ENCODE measurements around the gene ATG13.
"Not testable (repeated sequence)": the region's sequence is repeated elsewhere in the genome, so short reads cannot be mapped to it uniquely, and the experiment has no call there.

The ATG13 gene

DNA sequence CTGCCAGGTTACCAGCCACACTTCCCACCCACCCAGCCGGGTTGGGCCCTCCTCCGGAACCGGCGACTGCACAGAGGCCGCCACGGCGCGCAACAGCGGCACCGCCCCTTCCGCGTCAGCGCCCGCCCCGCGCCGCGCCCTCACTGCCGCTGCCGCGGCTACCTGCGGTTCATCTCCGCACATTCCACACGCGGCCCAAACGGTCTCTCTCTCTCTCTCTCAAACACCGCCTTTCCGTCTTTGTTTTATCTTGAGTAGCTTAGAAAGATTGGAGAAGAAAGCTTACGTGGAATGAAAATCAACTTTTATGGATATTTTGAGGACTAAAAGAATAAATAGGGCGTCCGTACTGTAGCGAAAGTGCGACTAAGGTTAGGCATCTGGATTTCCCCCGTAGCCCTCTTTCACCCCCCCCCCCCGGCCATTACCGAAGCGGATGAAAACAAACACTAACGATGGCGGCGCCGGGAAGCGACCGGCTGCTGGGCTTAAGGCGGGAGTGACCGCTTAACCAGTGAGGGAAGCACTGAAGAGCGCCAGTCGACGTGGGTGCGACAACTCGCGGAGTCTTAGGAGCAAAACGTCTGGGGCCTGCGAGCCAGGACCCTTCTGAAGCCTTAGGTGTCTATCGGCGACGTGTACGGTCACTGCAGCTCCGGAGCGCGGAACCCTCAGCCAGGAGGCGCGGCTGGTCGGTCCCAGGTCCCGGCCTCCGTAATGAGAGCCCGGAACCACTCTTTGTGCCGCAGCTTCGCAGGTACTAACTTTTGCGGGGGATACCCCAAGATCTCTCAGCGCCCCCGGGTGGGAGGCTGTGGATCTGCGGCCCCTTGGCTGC, at the start of gene ATG13, which contains the start of gene HARBI1:
ATG13 (plus strand) TSS at position 420 of the 838 bp plus-strand sequence. CDS start 26,739 bp downstream, outside the sequence.
HARBI1 (minus strand) TSS at position 94 of the 838 bp plus-strand sequence. CDS start 990 bp downstream, outside the sequence.
- DNase-seq = peak; percentile 95

DNA sequence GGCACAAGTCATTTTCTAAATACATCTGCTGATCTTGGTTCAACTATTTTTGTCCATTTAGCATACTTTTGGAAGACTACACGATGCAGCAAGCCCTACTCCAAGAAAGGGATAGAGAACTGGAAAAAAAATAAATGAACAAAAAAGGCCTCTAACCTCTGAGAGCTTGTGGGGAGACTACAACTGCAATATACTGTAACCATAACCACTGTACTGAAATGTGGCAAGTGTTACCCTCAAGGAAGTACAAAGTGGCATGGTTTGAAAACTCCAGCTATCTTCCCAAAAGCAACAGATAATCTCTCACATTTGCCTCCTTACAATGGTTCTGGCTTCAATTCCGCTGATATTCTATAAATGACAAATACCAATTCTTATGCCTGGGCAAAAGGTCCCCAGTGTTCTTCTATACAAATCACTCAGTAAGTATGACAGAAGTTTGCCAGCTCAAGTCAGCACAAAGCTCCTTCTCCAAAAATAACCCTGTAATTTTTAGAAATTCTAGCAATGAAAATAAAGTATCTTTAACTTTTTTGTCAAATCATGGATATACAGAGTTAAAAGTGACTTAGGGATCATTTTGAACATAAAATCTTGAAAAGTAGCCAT, 46.5 kb upstream of the ATG13 start:
- DNase-seq = no peak

DNA sequence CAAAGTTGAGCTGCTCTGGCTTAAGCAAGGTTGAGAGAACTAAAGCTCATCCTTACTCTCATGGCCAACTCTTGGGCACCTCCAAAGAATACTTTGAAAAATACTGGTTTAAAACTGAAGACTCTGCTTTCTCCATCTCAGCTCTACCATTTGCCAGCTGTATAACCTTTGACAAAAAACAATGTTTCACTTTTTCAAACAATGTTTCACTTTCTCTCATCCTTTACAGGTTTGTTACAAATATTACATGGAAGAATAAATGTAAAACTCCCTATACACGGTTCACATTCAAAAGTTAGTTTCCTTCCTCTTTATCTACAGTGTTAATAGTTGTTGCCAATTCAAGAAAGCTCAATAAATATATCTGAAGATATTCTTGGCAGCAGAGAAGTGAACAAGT, 42.7 kb upstream of the ATG13 start:
- DNase-seq = no peak

DNA sequence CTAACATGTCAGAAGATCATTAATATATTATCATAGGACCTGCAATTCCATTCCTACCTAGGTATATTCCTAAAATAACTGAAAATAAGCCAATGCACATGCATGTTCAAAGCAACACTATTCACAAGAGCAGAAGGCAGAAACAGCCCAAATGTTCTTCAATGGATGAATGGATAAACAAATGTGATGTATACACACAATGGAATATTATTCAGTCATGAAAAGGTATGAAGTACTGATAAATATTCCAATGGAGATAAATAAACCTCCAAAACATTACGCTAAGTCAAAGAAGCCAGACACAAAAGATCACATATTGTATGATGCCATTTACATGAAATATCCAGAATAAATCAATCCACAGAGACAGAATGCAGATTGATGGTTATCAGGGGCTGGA, 40.3 kb upstream of the ATG13 start:
- no peak for DNase-seq

DNA sequence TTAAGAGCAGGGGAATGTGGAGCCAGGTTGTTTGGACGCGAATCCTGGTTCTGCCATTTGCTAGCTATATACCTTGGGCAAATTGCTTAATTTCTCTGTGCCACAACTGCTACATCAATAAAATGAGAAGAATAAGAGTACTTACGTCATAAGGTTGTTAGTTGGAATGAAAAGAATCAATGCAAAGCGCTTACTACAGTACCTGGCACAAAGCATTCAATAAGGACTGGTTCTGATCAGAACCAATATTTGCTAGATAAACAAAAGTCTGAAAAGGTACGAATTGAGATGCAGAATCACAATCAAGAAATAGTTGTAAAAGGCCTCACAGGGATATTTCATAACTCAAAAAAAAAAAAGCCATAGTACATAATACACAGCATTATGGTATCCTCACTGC, 34.8 kb upstream of the ATG13 start:
- DNase-seq = no peak

DNA sequence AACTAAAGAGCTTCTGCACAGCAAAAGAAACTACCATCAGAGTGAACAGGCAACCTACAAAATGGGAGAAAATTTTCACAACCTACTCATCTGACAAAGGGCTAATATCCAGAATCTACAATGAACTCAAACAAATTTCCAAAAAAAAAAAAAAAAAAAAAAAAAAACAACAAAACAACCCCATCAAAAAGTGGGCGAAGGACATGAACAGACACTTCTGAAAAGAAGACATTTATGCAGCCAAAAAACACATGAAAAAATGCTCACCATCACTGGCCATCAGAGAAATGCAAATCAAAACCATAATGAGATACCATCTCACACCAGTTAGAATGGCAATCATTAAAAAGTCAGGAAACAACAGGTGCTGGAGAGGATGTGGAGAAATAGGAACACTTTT, 33.8 kb upstream of the ATG13 start:
- not testable (repeated sequence) for DNase-seq

DNA sequence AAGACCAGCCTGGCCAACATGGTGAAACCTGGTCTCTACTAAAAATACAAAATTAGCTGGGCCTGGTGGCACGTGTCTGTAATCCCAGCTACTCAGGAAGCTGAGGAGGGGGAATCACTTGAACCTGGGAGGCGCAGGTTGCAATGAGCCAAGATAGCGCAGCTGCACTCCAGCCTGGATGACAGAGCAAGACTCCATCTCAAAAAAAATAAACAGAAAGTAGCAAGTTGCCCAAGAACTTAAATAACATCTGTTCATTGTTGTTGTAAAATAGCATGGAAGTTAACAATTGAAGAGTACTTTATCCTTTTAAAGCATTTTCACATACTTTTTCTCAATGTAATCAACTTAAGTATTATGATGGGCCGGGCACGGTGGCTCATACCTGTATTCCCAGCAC, 29.2 kb upstream of the ATG13 start:
- DNase-seq = no peak

DNA sequence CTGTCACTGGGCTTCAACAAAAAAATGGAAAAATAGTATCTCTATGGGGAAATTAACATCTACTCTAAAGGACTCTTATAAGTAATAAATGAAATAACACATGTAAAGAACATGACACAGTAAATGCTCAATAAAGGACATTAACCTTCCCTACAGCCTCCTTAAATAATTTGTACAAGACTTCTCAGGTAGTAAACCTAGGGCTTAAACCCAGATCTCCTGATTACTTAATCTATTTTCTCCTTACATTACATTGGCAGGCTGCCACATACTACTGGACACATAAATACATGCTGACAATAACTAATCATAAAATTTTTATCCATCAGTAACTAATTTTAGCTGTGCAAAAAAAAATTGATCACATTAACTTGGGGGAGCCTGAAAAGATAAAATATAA, 28.4 kb upstream of the ATG13 start:
- no peak for DNase-seq

DNA sequence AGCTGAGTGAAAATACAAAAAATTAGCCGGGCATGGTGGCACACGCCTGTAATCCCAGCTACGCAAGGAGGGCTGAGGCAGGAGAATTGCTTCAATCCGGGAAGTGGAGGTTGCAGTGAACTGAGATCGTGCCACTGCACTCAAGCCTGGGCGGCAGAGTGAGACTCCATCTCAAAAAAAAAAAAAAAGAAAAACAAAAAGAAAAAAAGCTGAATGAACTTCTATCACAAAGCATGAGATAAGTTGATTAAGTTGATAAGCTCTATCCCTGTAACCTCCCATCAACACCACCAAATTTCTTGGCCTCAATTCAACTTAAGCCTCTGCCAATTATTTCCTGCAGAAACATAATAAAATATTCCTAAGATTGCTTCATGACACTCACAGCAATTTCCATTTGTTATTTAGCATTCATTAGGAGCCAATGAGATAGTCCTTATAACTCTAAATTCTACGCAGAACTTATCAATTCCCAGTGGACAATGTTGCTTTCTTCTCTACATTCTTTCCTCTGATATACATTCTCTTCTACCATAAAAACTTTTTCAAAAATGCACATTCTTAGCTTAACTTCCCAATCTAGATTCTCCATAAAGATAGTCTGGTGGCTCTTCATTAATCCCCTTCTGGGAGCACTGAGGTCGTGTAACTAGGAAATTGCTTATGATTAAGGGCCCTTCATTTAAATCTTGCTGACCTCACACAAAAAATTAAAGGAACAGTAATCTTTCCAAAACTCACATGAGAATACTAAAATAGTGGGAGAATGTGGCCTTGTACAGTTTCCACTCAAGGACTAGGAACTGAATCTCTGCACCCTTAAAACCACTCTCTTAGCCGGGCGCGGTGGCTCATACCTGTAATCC, 26.4 kb upstream of the ATG13 start:
- DNase-seq = no peak

DNA sequence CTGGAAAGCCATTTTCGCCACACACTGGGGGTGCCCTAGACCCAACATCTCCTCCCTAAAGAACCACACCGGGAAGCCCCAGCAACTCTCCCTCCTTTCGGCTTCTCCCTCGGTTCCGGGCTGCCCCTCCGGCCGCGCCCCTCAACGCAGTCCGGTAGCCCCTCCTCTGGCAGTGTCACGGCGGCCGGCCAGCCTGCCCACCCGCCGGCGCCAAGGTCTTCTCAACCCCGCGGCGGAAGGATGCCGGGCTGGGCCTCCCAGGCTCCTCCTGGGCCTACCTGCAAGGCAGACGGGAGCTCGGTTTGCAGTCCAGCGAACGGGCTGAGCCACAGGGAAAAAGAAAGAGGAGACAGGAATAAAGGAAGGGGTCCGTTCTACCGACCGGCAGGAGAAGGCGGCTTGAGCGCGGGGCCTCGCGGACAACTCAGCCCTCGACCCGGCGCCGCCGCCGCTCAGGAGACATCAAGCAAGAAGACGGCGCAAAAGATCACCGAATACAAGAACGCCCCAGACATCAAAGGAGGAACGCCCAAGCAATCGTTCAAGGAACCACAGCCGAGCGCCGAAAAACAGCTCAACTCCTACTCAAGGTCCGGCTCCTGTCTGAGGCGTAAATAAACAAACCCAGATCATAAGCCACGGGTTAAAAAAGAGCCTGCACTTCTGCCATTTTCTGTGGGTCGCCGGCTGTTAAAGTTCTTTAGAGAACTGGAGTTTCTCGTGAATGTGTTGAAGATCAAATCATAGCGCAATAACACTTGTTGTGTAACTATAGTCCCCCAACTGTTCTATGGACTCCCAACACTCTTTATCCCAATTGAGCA, 23.6 kb upstream of the ATG13 start, which contains the start of gene AMBRA1:
AMBRA1 (minus strand) TSS at position 474 of the 824 bp plus-strand sequence. CDS start 45,643 bp downstream, outside the sequence.
- peak; percentile 90 for DNase-seq

DNA sequence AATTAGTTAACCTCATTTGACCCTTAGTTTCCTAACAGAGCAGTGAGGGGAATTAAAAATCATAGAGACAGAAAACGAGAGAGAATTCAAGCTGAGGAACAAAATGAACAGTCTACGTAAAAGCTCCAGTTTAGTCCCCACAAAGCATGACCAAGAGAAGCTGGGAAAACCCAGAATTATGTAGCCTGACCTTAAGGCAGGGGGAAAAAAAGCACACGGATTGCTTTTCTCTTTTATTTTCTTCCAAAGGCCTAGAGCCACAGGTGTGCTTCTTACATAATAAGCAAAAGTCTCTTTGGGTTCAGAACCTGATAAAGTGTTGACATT, 23.0 kb upstream of the ATG13 start:
- DNase-seq = peak; percentile 67

DNA sequence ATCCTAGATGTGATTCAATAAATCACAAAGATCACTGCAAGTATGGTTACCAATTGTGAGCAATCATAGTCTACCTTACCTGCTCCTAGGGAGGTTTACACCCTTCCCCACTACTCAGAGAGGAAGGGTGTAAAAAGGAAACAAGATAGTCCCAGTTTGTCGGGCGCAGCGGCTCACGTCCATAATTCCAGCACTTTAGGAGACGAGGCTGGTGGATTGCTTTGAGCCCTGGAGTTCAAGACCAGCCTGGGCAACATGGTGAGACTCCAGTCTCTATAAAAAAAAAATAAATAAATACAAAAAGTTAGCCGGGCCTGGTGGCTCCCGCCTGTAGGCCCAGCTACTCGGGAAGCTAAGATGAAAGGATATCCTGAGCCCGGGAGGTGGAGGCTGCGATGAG, 22.6 kb upstream of the ATG13 start:
- DNase-seq = no peak

DNA sequence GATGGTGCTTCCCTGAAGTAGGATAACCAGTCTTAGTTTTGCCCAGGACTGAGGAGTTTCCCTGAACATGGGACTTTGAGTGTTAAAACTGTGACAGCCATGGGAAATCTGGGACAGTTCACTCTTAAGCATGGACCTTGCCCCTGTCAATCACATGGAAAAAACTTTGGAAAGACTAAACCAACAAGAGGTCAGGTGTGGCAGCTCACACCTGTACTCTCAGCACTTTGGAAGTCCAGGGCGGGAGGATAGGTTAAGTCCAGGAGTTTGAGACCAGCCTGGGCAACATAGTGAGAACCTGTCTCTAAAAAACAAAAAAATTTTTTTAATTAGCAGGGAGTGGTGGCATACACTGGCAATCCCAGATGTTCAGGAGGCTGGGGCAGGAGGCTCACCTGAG, 20.2 kb upstream of the ATG13 start:
- no peak for DNase-seq

DNA sequence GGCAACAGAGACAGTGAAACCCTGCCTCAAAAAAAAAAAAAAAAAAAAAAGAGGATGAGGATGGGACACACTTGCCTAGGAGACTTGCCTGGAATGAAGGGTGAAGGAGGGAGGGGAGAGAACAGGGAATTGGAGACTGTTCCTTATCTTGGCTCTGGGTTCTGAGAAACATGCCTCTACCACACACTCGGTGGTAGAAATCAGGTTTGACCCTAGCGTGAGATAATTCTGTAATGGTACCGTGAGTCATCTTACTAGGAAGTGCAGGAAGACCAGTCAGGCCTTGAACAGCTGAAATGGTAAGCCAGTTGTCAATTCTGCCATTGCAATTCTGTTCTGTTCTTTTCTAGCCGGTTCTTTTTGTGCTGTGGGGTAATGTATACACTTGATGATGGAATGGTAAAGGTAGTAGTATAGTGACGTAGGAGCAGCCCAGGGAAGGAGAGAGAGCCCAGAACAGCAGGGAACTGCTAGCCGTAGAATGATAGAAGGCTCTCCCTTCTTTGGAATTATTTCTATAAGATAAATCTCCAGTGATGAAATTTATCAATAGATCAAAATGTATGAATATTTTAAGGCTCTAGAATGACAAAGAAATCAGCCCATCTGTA, 19.6 kb upstream of the ATG13 start:
- DNase-seq = no peak

DNA sequence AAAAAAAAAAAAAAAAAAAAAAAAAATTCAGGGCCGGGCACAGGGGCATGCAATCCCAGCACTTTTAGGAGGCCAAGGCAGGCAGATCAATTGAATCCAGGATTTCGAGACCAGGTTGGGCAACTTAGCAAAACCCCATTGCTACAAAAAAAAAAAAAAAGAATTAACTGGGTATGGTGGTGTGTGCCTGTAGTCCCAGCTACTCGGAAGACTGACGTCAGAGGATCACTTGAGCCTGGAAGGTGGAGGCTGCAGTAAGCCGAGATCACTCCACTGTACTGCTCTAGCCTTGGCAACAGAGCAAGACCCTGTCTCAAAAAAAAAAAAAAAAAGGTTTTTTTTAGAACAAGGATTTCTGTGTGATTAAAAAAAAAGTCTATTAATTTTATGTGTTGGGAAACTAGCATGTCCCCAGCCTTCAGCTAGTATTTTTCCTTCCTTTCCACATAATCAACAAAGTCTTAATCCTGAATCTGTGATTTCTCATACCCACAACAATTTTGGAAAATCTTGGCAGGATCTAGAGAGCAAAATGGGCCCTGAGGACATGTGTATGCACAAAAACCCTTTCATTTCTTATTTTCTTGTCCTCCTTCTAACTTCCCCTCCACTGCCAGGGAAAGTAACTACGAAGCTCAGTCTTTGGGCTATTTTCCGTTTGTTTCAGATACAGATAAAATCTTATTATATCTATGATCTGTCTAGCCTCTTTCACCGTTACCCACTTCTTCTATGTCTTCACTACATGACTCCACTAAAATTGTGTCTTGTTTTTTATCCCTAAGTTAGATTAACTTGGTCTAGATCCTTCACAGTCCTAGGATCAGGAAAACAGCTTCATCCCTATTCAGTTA, 17.8 kb upstream of the ATG13 start:
- no peak for DNase-seq

DNA sequence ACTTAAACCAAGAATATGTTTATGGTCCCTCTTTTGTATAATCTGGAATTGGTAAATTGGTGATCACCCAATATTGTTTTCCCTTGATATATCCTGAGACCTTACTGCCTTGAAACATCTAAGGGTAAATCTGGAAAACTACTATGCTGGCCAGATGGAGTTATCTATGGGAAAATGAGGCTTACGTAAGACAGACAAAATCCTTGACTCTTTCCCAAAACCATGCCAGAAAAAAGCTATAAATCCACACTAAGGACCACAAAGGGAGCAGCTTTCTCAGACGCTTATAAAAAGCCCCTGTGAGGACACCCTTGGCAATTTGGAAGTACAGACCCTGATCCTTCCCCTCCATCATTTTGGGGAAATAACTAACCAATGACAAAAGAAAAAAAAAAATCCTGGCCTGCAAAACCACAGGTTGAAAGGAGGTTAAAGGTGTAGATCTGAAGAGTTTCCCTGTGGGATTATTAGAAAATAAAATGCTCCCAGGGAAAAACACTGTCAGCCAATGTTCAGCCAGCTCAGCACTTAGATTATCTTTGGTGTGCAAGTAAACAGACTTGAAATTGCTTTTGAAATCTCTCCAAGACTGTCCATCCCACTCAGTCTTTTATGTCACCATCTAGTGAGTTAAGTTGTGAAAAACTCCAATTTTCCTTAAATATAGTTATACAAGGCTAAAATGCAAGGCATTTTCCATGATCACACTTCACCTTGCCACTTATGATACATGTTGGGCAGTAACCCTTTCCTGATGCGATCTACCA, 17.0 kb upstream of the ATG13 start:
- no peak for DNase-seq

DNA sequence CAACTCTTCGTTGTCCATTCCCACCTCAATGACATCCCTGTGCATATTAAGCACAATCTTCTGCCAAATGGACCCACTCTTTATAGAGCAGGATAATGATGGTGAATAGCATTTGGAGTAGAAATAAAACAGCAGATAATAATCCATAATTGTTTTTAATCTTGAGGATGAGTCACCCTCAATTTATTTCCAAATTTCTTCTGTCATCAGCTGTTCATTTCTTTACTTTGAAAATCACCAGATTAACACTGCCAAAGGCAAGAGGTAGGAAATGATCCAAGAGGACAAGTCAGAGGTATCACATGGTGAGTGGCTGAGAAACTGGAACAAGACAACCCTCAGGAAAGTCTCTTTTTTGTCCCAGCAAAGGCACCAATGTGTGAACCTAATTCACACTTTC, 16.2 kb upstream of the ATG13 start:
- peak; percentile 31 for DNase-seq

DNA sequence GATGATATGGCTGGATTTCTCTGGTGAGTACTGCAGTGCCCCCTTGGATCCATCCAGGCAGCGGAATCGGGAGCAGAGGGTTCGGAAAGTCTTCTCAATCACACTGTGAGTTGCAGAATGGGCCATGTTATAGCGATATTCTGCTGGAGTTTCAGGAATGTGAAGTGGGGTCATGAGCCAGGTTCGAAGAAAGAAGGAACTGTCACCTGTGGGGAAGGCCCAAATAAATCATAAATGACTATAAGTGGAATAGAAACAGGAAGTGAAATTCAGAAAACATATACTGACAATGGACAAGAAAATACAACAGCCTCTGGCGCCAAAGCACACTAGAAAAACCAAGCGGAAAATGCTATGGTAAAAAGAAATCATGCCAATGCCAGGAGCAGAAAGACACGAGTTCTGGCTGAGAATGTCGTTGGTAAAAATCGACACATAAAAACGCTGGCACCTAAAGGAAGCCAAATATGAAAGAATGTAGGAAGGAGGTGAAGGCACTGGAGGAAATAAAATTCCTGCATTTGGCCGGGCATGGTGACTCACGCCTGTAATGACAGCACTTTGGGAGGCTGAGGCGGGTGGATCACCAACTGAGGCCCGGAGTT, 13.5 kb upstream of the ATG13 start:
- DNase-seq = no peak

DNA sequence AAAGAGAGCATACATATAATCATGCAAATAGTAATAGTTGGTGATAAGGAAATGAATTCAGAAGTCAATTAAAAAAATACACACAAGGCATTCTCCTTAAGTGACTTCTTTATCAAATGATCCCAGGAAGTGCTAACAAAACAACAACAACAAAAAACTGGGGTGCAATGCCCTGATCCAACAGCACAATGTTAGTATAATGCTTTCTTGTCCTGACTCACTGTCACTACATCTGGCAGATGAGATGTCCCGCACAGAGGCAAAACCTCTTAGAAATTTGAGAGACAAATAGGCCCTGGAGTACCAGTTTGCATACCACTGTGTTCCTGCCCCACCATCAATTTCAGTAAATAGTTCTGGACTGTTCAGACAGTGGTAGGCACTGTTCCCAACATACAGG, 12.6 kb upstream of the ATG13 start:
- DNase-seq = no peak

DNA sequence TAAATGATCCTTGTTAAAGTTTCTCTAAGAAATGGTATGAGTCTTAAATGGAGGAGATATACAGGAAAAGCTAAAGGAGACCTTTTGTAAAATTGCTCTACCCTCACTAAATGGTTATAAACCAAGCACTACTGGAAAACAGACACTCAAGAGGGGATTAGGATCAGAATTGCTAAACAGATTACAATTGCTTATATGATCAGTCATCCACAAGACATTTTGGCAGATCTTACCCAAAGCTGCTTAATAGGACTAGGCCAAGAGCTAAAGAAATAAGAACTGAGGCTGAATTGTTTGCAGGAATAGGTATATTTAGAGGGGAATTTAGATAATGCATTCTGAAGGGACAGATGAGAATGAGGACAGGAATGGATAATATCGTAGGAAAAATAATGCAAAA, 9.8 kb upstream of the ATG13 start:
- DNase-seq = no peak

Measured in inflammatory macrophage treated with lipopolysaccharide for 4 hours (primary cell).